ENCODE data around the gene PTGDR. TPM values are rescaled to one million over a fixed set of nuclear protein-coding genes. Genes with fewer than 3 reads are reported as not detected.

Gene PTGDR
- polyA plus RNA-seq, 1 of the 3 experiments (the other 2 are of a cell fraction), result not detected

GRCh38 chr14:52258783-52259182, 8.7 kb upstream of the PTGDR start:
- Histone ChIP-seq H3K9me2 (no peaks in the 10 kb centered on the region), H2AFZ (ENCODE audit: low read depth) (no peak overlapping the region), H3K27ac (ENCODE audit: low read depth in 2 of 2, low read length in 1 of 2) (no peak overlapping the region), H3K4me2 (no peak overlapping the region), H3K9me3 (no peaks in the 10 kb centered on the region), H3K79me2 (ENCODE audit: insufficient read depth) (no peaks in the 10 kb centered on the region), H3F3A (replicated peaks; ENCODE audit: insufficient read depth) (no peaks in the 10 kb centered on the region), H3K9ac (no peak overlapping the region), H3K4me3 (ENCODE audit: low read depth in 2 of 2, low read length in 1 of 2) (no peak overlapping the region), H4K20me1 (ENCODE audit: insufficient read depth) (no peaks in the 10 kb centered on the region), H3K27me3 (ENCODE audit: insufficient read depth) (peaks cover 2% of the 10 kb centered on the region; the same call in 1 of the 2 replicates), H3K36me3 (replicated peaks in 1 of 2; ENCODE audit: control insufficient read depth in 1 of 2, insufficient read depth in 2 of 2, low read length in 1 of 2) (no peaks in the 10 kb centered on the region), H3K4me1 (ENCODE audit: control insufficient read depth in 1 of 2, insufficient read depth in 2 of 2, low read depth in 1 of 2, low read length in 1 of 2) (no peaks in the 10 kb centered on the region)
- ChIA-PET POLR2A (no interaction called here), CTCF (interaction anchor here (0.9 kb wide), 1 partner anchor 11 kb away, joined by 4 read pairs; no protein-coding TSS in a partner anchor)
- 59% methylated on average over 2 of the region's 2 CpGs for WGBS (ENCODE audit: low lambda C conversion rate)
- no peak for DNase-seq
- TF ChIP-seq PBX3 (IDR thresholded peaks at IDR 0.05), result no peak
- no peak for TF ChIP-seq SIN3A (IDR thresholded peaks at IDR 0.05; ENCODE audit: borderline replicate concordance, low read depth, low read length)
- no peak for TF ChIP-seq IRF3 (IDR thresholded peaks at IDR 0.05; ENCODE audit: low read depth, low read length)
- no peak for TF ChIP-seq REST (IDR thresholded peaks at IDR 0.05; ENCODE audit: low read depth, low read length)

- Histone ChIP-seq H3K9me2 (no peaks in the 10 kb centered on the region), H3K79me2 (ENCODE audit: insufficient read depth) (no peaks in the 10 kb centered on the region), H3K27me3 (ENCODE audit: insufficient read depth) (peaks cover 5% of the 10 kb centered on the region; the same call in 1 of the 2 replicates), H3K4me1 (ENCODE audit: control insufficient read depth in 1 of 2, insufficient read depth in 2 of 2, low read depth in 1 of 2, low read length in 1 of 2) (no peaks in the 10 kb centered on the region), H3K9ac (no peak overlapping the region), H3F3A (replicated peaks; ENCODE audit: insufficient read depth) (no peaks in the 10 kb centered on the region), H3K27ac (ENCODE audit: low read depth in 2 of 2, low read length in 1 of 2) (no peak overlapping the region), H3K4me2 (no peak overlapping the region), H2AFZ (ENCODE audit: low read depth) (no peak overlapping the region), H3K9me3 (no peaks in the 10 kb centered on the region), H3K36me3 (replicated peaks in 1 of 2; ENCODE audit: control insufficient read depth in 1 of 2, insufficient read depth in 2 of 2, low read length in 1 of 2) (no peaks in the 10 kb centered on the region), H3K4me3 (ENCODE audit: low read depth in 2 of 2, low read length in 1 of 2) (no peak overlapping the region), H4K20me1 (ENCODE audit: insufficient read depth) (no peaks in the 10 kb centered on the region)
- no peak for TF ChIP-seq MXI1 (IDR thresholded peaks at IDR 0.05; ENCODE audit: low read depth, low read length)
- no peak for TF ChIP-seq GATA2 (CRISPR knock-in tag; IDR thresholded peaks at IDR 0.05)
- 22% methylated on average over 5 of the region's 5 CpGs for WGBS (ENCODE audit: low lambda C conversion rate)
- DNase-seq, result no peak
- POLR2A ChIA-PET, result no interaction called here
- CTCF ChIA-PET, result interaction anchor here (0.9 kb wide), 1 partner anchor 11 kb away, joined by 4 read pairs; no protein-coding TSS in a partner anchor
Observed at GRCh38 chr14:52259434-52259833, 8.1 kb upstream of the PTGDR start.

All from SK-N-SH (cell line).